HFFc6 (cell line): ENCODE results near the gene SOD2. TPM values are rescaled to one million over a fixed set of nuclear protein-coding genes. Genes with fewer than 3 reads are reported as not detected.
"Not testable (repeated sequence)": the region's sequence is repeated elsewhere in the genome, so short reads cannot be mapped to it uniquely, and the experiment has no call there.

Experiments used
- DNase-seq: peaks from one replicate; pipeline ENCODE4 v3.0.0-alpha.2; 2018
- H3K27ac Mint-ChIP-seq: 2 replicates; pipeline ENCODE4 v1.8.0; 2020; ENCODE audit warnings: mild to moderate bottlenecking, mixed read lengths
- H3K27me3 Mint-ChIP-seq: 2 replicates; pipeline ENCODE4 v1.8.0; 2021; ENCODE audit warnings: mild to moderate bottlenecking, moderate library complexity, mixed read lengths; ENCODE audit not compliant: insufficient read depth
- H3K36me3 Mint-ChIP-seq: 2 replicates; pipeline ENCODE4 v1.8.0; 2021; ENCODE audit warnings: low read depth, mixed read lengths
- H3K4me1 Mint-ChIP-seq: 2 replicates; pipeline ENCODE4 v1.8.0; 2020; ENCODE audit warnings: low read depth, mixed read lengths
- H3K4me3 Mint-ChIP-seq: 2 replicates; pipeline ENCODE4 v1.8.0; 2020; ENCODE audit warnings: mild to moderate bottlenecking, moderate library complexity, mixed read lengths
- H3K9me3 Mint-ChIP-seq: 2 replicates; pipeline ENCODE4 v1.8.0; 2020; ENCODE audit warnings: mild to moderate bottlenecking, mixed read lengths
- total RNA-seq, 6 experiments: library from RNA; stranded (reverse); fragmentation: NEBNext Ultra II Directional; extraction: Animal tissue kit (Norgen Biotek cat#: 25700); gene quantifications; 2 replicates in 1 of 6; 3 replicates in 5 of 6; pipeline ENCODE4 v1.2.3, GENCODE V29; 2021
- TF ChIP-seq, protein P1 (sequence below): fragments of 200-600 bp; sonication (generic); IDR thresholded peaks from 2 replicates; pipeline ENCODE4 v1.5.0; 2021; ENCODE audit warnings: antibody characterized with exemption, mild to moderate bottlenecking

SOD2 gene
- total RNA-seq, 6 experiments from 2014 or later = 73.2 to 87.6 (median 75.3) TPM

DNA sequence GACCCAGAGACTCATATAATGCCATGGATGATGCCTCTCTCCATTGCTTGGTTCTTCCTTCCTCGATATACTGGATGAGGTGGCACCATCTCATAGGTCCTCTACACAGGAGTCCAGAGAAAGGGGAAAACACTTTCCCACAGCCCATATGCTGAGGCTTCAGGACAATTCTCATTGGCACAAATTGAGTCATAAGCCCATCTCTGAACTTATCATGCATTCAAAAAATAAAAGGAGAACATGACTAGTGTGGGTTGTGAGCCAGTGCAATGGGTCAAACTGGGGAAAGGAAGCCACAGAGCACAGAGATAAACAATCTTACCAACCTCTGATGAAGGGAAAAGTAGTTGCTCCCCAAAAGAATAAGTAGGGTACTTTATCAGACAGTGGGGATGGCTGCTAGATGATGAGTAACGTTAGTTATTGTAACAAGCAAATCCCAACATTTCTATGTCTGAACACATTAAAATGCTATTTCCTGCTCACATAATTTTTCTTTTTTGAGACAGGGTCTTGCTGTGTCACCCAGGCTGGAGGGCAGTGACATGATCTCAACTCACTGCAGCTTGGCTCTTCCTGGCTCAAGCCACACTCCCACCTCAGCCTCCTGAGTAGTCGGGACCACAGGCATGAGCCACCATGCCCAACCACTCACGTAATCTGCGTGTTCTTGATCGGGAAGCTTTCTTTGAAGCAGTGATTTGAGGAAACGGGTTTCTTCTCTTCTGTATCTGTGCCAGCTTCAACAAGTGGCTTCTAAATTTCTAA is 27.0 kb downstream of the SOD2 start:
- H3K36me3 Mint-ChIP-seq = peaks cover 15% of the 10 kb centered on the region
- H3K4me3 Mint-ChIP-seq = peak overlapping the region; percentile 39

DNA sequence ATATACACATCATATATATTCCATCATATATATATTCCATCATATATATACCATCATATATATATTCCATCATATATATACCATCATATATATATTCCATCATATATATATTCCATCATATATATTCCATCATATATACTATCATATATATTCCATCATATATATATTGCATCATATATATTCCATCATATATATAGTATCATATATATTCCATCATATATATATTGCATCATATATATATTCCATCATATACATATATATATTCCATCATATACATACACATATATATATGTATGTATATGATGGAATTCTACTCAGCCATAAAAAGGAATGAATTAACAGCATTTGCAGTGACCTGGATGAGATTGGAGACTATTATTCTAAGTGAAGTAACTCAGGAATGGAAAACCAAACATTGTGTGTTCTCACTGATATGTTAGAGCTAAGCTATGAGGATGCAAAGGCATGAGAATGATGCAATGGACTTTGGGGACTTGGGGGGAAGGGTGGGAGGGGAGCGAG is 29.6 kb downstream of the SOD2 start:
- DNase-seq, H3K4me3 Mint-ChIP-seq, H3K27me3 Mint-ChIP-seq, H3K27ac Mint-ChIP-seq: not testable (repeated sequence)
- Mint-ChIP-seq H3K4me1 (peaks cover 31% of the 10 kb centered on the region), H3K9me3 (peaks cover 10% of the 10 kb centered on the region), H3K36me3 (peaks cover 13% of the 10 kb centered on the region)

More for the DNA sequence above, 27.0 kb downstream of the SOD2 start:
- peak; percentile 81 for DNase-seq
- H3K27ac Mint-ChIP-seq = peak overlapping the region; percentile 70
- peaks cover 10% of the 10 kb centered on the region for H3K9me3 Mint-ChIP-seq
- peaks cover 31% of the 10 kb centered on the region for H3K4me1 Mint-ChIP-seq
- H3K27me3 Mint-ChIP-seq = no peaks in the 10 kb centered on the region
- TF ChIP-seq, protein P1, sequence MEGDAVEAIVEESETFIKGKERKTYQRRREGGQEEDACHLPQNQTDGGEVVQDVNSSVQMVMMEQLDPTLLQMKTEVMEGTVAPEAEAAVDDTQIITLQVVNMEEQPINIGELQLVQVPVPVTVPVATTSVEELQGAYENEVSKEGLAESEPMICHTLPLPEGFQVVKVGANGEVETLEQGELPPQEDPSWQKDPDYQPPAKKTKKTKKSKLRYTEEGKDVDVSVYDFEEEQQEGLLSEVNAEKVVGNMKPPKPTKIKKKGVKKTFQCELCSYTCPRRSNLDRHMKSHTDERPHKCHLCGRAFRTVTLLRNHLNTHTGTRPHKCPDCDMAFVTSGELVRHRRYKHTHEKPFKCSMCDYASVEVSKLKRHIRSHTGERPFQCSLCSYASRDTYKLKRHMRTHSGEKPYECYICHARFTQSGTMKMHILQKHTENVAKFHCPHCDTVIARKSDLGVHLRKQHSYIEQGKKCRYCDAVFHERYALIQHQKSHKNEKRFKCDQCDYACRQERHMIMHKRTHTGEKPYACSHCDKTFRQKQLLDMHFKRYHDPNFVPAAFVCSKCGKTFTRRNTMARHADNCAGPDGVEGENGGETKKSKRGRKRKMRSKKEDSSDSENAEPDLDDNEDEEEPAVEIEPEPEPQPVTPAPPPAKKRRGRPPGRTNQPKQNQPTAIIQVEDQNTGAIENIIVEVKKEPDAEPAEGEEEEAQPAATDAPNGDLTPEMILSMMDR = no peak

DNA sequence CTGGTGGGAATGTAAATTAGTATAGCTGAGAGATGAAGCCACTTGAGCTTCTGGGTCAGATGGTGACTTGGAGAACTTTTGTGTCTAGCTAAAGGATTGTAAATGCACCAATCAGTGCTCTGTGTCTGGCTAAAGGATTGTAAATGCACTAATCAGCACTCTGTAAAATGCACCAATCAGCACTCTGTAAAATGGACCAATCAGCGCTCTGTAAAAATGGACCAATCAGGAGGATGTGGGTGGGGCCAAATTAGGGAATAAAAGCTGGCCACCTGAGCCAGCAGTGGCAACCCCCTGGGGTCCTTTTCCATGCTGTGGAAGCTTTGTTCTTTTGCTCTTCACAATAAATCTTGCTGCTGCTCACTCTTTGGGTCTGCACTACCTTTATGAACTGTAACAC is 31.1 kb downstream of the SOD2 start:
- H3K4me1 Mint-ChIP-seq = peaks cover 29% of the 10 kb centered on the region
- H3K27ac Mint-ChIP-seq, H3K27me3 Mint-ChIP-seq, DNase-seq, H3K4me3 Mint-ChIP-seq: not testable (repeated sequence)
- H3K36me3 Mint-ChIP-seq = peaks cover 17% of the 10 kb centered on the region
- H3K9me3 Mint-ChIP-seq = peaks cover 10% of the 10 kb centered on the region

DNA sequence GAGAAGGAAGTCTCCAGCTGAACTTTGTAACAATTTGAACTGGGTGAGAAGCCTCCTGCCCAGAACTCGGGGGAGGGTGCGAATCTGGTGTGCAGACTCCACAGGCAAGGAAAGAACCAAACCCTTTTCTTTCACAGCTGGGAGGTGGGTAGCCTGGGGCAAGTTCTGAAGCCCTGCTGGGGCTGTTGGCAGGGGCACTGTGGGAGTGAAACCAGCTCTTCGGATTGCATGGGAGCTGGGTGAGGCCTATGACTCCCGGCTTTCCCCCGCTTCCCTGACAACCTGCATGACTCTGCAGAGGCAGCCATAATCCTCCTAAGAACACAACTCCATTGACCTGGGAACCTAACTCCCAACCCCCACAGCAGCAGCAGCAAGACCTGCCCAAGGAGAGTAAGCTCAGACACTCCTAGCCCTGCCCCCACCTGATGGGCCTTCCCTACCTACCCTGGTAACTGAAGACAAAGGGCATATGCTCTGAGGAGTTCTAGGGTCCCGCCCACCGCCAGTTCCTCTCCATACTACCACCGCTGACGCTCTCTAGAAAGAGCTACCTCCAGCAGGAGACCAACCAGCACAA is 37.5 kb downstream of the SOD2 start:
- Mint-ChIP-seq H3K9me3 (no peaks in the 10 kb centered on the region), H3K4me1 (no peaks in the 10 kb centered on the region), H3K27me3 (no peaks in the 10 kb centered on the region; the same call in 1 of the 2 replicates), H3K27ac (no peak overlapping the region), H3K4me3 (no peak overlapping the region), H3K36me3 (peaks cover 6% of the 10 kb centered on the region; the same call in 1 of the 2 replicates)
- no peak for DNase-seq
- TF ChIP-seq, protein P1 = no peak

DNA sequence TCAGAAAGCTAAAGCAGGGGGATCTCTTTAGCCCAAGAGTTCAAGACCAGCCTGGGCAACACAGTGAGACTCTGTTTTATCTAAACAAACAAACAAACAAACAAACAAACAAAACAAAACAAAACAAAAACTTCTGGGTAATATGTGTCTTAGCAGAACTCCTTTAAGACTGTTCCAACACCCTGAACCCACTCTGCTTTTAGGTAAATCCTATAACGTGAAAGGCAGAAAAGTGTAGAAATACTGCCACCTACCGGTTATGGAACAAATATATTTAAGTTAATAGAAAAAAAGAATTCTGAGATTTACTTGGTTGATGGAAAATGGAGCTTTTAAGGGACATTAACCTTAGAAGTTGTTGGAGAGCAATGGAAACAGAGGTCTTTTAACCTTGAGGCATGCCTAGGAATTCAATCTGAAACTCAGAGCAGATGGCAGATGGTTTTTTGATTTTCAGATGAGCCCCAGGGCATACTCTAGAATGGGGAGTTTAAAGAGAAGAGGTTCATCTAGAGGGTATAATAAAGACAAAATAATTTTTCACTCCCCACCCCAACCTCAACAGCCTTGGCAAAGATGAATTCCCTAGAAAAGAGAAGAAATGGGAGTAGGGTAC is 38.5 kb downstream of the SOD2 start:
- TF ChIP-seq, protein P1 = peak; percentile 92
- Mint-ChIP-seq H3K4me1 (no peaks in the 10 kb centered on the region), H3K27ac (no peak overlapping the region), H3K9me3 (no peaks in the 10 kb centered on the region), H3K27me3 (no peaks in the 10 kb centered on the region; the same call in 1 of the 2 replicates), H3K36me3 (peaks cover 6% of the 10 kb centered on the region; the same call in 1 of the 2 replicates), H3K4me3 (no peak overlapping the region)
- DNase-seq = peak; percentile 68

DNA sequence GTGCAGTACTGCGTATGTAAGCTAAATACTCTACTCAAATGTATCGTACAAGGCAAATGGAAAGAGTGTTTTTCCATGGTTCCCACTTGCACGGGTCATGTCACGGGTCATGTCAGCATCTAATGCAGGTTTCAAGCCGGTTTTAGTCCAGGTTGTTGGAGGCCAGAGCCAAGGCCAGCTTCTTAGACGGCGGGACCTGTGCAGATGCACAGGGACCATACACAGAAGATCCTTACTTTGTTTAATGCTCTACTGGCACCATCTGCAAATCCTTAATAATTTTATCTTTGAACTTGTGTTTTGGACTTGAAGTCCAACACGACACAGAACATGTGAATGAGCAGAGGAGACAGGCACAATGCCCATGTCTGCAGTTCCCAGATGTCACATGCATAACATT is 42.7 kb downstream of the SOD2 start:
- Mint-ChIP-seq H3K27me3 (no peaks in the 10 kb centered on the region; the same call in 1 of the 2 replicates), H3K4me3 (no peak overlapping the region), H3K27ac (no peak overlapping the region), H3K36me3 (no peaks in the 10 kb centered on the region), H3K9me3 (no peaks in the 10 kb centered on the region), H3K4me1 (peaks cover 16% of the 10 kb centered on the region; the same call in 1 of the 2 replicates)
- TF ChIP-seq, protein P1 = no peak
- DNase-seq = no peak
